Fibroblast of skin of back (primary cell): ENCODE results near the gene MAN1A2.

ENCODE experiments used
- DNase-seq: peaks from one replicate; pipeline ENCODE4 v3.0.0-alpha.2; 2013

MAN1A2 gene

DNA sequence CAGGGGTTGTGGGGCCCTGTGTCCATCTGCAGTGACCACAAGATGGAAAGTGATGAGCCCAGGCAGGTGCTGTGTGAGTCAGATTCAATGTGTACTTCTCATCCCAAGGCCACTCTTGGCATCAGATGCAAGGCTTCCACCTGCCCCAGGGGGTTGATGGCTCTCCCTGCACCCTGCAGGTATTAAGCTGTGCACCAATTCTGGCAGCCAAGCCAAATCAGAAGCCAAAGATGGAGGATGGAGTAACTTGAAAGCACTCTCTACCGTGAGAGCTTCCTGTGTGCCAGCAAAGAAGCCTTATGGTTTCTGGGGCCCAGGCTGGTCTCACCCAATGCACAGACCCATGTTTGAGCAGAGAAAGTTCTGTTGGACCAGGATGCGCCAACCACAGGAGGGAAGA, 194.3 kb downstream of the MAN1A2 start:
- no peak for DNase-seq

DNA sequence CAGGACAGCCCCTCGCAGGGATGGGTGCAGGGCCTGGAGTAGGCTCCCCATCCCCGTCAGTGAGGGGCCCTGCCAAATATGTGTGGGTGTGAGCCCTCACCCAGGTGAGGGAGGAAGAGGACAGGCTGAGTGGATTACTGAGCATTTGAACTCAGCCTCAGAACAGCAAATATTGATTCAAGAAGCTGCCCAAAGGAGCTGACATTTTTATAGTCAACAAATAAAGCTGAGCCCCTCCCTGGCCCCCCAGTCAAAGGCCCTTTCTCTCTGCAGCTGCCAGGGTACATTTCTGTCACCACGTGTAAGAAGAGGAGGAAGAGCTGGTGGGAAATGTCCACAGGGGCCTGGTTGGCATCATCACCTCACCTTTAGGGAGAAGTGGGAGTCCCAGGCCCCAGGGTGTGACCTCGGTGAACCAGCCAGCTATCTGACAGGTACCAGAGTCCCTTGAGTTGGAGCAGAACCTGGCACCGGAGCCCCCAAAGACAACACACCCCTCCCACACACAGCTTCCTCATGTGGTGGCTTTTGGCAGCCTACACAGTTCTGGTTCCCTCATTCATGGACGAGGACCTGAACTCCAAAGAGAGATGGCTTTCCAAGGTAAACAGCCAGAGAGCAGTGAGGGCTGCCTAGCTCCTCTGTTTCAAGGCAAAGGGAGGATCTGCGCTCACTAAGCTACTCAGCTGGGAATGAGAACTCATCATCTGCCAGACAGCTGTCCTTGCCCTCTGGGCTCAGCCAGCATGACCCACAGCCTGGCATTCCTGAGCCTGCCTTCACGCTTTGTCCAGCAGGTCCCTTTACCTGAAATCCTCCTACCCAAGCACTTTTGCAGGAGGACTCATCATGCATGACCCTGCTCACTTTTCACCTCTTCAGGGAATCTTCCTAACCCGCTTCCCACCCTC, 195.6 kb downstream of the MAN1A2 start:
- no peak for DNase-seq

DNA sequence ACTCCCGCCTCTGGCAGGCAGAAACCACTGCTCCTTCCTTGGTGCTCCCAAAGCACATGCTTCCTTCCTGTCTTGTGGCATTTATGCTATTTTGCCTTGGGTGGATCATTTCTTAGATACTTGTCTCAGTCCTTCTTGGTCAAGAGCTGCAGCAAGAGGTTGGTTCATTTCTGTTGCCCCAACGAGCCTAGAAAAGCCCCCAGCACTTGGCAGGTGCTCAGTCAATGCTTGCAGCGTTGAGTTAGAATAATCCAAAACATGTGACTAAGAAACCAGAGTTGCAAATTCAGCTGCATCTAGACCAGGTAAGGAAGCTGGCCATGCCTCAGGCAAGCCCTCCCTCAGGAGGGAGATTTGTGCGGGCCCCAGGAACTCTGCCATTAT, 196.2 kb downstream of the MAN1A2 start:
- no peak for DNase-seq

DNA sequence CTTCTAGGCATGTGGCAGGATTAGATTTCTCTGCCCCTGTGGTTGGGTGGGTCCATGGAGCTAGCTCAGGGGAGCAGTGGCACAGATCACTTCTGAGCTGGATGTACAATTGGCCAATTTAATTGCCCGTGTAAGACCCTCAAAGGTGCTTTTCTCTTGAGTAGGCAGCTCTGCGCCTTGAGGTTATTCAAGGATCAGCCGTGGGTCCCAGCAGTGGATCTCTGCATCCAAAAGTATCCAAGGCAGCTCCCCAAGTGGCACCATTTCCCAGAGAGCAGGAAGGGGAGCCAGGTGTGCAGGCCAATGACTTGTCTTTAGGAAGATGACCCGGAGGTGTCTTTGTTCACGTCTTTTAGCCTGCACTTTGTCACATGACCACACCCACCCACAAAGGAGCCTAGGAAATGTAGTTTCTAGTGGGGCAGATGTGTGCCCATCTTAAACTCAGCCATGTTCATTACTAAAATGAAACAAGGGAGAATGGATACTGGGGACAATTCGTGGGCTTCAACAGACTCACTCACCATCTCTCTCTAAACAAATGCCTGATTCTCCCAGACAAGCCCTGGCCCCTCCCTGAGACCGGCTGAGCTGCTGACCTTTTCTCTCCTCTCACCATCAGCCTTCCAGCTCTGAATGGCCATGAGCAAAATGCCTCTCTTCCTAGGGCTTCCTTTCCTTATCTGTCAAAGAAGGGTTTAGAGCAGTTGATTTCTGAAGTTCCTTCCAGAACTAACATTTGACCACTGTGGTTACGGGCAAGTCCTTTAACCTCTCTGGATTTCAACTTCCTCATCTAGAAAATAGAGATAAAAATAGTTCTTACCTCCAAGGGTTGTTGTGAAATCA, 197.2 kb downstream of the MAN1A2 start:
- no peak for DNase-seq

DNA sequence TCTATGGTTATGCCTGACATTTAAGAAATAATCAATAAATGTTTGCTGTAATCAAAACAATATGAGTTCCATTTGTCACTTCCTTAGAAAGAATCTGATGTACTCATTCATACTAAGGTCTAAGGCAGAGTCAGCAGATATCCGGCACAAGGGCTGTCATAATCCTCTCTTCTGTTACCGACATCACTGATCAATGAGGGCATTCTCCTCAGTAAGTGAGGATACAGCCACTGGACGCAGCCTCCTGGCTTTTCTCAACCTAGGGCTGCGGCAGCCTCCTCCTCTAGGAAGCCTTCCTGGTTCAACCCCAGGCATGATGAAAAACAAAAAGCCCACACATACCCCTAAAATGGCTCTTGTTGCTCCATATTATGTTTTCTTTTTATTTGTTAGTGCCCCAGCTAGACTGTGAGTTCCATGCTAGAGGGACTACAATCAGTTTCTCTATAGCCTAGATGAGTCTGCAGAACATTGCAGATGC, 197.9 kb downstream of the MAN1A2 start:
- DNase-seq = no peak

DNA sequence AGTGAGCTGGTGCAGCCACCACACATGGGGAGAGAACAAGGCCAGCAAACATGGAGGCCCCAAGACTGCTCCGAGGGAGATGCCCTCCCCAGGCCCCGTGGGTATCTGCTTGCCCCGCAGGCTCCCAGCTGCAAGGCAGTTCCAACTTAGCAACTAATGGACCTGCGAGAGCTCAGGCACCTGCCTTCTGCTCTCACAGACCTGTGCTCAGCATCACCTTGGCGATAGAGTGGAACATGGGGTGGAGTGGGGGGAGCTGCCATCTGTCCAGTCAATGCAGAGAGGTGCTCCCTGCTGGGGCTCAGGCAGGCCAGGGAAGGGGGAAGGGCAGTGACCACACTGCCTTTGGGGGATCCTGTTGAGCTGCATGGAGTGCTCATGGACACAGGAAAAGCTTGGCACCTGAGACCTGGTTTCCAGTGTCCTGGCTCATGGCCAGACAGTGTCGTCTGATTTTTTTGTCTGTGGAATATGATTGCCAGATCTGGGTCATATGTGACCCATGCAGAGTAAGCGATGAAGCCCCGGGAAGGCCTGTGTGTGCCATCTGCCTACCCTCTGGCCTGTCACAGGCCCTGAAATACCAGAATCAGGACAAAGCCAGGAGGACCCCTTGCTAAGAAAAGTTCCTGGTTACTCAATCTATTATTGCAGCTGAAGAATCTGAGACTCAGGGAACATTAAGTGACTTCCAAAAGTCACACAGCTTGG, 198.7 kb downstream of the MAN1A2 start:
- DNase-seq = no peak

DNA sequence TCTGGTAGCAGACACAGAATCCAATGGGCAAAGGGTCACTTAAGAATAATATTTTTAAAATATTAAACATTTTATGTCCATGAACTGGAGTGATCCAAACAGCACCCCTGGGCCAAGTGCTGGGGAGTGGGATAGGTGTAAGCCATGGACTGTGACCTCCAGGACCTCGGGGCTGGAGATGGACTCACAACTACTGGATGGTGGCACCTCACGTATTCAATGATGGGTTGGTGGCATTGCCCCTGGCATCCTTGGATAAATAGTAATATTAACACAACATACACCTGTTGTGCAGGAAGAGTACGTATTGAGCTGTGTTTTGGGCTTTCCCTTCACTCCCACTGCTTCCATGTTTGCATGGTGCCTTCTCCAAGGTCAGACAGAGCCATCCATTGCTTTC, 199.3 kb downstream of the MAN1A2 start:
- no peak for DNase-seq

DNA sequence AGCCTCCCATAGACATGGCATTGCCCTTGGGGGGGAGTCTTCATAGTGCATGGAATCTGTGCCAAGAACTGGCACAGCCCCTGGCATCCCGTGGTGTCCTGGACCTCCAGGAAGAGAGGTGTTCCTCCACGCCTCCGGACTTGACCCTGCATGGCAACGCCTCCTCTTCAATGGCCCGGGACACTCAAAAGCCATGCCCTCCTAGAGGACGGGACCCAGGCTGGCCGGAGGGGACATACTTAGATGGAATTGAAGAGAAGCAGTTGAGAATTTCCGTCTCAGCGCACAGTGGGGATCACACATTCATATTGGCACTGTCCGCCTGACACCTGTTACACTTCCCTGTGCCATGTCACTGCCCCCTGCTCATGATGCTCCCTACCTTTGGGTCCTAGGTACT, 200.2 kb downstream of the MAN1A2 start:
- DNase-seq = no peak

DNA sequence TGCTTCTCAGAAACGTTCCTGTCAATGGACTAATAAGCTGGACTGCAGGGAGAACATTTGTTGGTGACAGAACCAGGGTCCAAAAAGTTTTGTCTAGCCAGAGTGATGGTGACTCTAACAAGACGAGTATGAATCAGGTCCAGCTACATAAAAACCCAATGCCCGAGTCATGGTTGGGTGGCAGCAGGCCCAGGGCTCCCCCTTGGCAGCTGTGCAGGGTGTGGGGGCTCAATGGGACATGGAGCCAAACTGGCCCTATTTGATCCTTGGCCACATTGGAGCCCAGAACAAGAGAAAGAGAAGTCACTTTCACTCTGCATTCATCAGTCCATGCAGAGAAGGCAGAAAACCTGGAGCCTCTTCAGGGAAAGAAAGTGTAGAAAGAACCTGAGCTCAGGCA, 200.7 kb downstream of the MAN1A2 start:
- DNase-seq = no peak

DNA sequence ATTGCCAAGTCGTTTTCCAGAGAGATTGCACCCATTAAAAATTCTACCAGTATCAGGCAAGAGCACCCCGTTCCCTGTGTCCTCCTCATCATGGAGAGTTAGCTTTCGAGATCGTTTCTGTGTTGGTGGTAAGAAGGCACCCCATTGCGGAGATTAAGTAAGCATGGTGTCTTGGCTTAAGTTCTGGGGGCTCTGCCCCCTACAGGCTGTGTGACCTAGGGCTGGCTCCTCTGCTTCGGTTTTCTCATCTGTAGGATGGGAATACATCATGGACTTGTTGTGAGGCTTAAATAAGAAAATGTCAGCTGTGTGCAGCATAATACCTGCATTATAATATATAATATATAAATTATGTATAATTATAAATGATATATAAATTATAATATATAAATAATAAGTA, 201.8 kb downstream of the MAN1A2 start:
- DNase-seq = no peak

DNA sequence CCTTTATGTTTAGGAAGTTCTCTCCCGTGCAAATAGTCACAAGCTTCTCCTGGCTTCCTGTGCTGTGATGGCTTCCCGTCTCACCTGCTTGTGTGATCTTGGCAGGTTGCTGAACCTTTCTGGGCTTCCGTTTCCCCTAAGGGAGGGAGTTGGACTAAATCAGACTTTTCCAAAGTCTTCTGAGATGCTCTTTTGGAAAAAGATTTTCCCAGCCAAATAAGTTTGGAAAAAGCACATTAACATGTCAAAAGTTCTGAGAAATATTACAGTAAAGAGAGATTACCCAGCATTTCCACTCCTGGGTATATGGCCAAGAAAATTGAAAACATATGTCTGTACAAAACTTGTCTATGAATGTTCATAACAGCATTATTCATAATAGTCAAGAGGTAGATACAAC, 202.6 kb downstream of the MAN1A2 start:
- DNase-seq = no peak

DNA sequence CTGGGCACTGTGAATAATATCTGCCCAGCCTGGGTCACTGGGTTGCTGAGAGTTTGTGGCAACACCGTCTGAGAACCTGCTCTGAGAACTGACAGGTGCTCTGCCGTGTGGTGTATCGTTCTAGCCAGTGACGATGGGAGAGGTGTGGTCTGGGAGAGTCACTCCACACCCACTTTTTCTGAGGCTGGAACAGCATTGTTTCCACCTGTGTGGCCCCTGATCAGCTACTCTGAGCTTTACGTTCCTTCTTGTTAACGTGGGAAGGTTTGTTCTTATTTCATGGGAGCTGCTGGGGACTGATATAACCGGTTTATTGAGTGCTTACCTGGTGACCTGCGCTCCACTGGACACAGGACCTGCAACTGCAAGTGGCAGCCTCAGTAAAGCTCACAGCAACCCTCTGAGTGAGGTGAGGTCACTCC, 203.8 kb downstream of the MAN1A2 start:
- DNase-seq = no peak

DNA sequence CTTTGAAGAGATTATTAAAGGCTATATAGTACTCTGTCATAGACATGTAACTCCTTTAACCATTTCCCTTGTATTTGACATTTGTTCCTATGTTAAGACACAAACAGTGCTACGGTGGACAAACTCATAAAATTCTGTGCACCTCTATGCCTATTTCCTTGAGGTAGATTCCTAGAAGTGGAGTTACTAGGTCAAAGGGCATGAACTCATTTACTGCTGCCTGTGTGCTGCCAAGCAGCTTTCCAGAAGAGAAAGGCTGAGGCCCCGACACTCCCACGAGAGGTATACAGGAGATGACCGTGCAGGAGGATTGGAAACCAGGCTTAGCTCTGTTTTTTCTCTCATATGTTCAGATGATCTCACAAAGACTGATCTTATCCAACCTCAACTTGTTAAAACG, 204.2 kb downstream of the MAN1A2 start:
- no peak for DNase-seq

DNA sequence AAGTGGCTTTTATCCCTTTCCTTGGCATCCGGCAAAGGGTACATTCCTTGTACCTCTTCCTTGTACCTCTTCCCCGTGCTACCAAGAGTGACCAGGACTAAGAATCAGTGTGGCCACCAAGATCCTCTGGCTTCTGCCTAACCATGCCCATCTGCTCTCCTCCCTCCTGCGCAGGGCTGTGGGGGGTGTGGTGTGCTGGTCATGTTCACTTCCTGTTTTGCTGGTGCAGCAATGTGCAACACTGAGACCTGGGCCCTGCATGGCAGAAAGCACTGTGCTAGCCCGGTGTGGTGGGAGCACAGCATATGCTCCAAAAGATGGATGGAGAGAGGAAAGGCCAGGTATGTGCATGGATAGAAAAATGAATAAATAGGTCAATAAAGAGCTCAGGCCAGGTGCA, 205.3 kb downstream of the MAN1A2 start:
- DNase-seq = no peak

DNA sequence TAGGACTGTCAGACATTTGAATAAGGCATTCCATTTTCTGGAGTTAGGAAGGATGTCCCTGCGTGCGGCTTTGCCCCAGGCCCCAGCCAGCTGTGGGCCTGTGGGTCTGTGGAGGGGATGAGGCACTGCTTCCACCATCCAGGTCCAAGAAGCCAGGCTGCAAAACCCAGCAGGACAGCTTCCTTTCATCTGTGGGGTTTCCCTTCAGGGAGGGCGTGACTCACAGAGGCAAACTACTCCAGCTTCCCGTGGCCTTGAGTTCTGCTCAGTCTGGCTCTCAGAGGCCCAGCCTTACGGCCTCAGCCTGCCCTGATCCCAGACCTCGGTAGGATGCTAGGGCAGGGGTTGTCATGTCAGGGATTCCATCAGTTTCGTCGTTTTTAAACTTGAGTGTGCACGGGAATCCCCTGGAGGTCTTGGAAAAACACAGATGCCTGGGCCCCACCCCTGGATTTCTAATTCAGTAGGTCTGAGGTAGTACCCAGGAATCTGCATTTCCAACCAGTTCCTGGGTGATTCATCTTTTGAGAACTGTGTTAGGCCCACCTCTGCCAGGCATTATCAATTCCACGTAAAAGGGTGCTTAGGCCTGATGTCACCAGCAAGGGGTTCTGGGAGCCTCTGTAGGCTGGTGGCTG, 206.3 kb downstream of the MAN1A2 start:
- DNase-seq = peak; percentile 15

DNA sequence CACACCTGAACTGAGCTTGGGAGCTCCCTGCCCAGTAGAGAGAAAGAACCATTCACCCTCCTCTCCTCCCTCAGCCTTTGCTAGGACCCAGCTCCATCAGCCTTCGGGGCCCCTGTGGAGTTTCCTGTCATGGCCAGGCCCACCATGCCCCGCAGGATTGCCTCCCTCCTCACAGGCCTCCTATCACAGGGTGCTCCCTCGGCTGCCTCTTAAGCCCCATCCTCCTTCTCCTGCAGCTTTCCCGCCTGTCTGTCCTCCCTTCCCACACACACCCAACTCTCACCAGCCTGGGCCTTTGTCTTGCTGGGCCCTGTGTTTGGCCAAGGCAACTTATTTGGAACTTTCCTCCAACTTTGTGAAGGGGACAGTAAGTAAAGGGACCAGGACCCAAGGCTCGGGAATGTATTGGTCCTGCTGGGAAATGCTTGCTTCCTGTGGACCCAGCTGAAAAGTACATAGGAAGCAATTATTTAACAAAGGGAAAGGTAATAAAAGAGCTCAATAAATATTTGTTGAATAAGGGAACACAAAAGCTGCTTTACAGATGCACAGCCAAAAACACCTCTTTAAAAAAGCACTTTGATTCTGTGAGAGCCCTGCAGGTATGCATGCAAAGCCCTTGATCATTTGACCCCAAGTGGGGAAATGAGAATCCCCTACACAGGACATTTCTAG, 207.0 kb downstream of the MAN1A2 start:
- no peak for DNase-seq

DNA sequence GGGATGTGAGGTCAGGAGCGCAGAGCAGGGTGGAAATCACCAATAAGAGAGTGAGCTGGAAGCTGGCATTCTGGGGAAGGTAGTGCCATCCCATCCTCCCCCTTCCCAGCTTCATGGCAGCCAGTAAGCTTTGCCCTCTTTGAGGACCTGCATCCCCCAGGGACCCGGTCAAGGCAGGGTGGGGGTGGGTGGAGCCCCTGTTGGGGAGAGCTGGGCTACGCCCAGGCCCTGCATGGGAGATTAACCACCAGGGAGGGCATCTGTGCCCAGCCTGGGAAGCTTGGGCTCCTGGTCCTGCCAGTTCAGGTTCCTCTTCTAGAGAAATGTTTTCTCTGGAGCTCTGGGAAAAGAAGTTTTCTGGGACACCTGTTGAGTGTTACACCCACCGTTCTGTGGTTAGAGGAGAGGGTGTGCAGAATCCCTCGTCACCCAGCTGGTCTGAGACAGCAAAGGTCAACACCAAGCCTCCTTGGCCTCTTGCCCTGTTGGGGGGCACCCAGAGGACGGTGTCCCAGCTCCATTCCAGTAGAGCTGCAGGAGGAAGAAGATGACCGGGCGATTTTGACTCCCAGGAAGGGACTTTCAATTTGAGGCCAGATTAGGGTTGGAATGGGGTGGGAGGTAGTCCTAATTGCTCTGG, 208.5 kb downstream of the MAN1A2 start:
- no peak for DNase-seq

DNA sequence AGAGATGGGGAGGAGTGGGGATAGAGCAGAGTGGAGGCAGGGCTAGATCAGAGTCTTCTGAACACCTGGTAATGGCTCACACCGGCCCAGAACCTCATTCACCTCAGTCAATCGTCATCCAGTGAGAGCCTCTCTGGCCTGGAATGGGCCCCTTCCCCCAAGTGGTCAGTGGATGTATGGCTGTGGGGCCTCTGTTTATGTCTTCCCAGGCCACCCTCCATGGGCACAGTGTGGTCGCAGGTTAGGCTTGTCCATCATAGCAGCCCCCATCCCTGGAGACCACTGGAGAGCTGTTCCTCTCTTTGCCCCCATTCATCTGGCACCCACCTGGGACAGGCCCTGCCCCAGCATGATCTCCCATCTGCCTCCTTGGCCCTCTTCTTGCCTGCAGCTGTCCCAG, 209.0 kb downstream of the MAN1A2 start:
- DNase-seq = no peak

DNA sequence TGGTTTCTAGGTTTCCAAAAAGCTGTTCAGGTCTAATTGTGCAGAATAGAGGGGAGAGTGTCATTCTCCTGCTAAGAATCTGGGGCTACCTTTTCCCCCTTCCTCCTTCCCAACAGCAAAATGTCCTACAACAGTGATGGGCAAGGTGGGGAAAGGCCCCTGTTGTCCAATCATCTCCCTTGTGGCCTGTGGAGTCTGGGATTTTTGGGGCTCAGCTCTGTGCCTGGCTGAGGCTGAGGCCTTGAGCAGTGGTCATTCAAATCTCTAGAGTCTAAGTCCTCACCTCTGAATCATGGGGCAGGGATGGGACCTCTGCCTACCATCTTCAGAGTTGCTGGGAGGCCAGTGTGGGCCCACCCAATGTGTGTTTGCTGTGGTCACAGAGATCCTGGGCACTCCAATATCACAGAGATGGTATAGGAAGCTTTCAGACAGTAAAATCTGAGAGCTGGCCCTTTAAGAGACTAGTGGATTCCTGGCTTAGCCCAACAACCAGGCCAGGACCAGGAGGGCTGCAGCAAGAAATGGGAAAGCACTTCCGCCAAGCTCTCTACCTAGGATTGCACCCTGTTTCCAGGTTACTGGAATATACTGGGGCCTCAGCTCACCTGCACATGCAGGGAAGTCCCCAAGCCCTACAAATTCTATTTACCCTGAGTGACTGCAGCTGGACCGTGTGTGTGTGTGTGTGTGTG, 210.1 kb downstream of the MAN1A2 start:
- DNase-seq = no peak

DNA sequence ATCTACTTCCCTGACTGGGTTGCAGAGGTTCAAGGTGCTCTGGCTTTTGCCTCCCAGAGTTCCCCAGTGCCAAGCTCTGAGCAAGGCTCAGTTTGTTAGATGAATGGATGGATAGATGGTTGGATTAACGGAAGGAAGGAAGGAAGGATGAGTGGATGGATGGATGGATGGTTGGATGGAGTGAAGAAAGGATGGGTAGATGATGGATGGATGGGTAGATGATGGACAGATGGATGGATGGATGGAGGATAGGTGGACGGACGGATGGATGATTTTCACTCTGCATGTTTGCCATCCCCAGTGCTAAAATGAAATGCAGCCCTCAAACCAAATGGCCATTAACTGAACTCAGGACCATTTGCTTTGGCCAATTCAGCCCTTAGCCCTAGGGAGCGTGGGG, 211.2 kb downstream of the MAN1A2 start:
- DNase-seq = no peak
